Vagina (tissue), 2 donors: ENCODE measurements around the gene ACP7. TPM values are rescaled to one million over a fixed set of nuclear protein-coding genes. Genes with fewer than 3 reads are reported as not detected.
"Not testable (repeated sequence)": the region's sequence is repeated elsewhere in the genome, so short reads cannot be mapped to it uniquely, and the experiment has no call there.

ENCODE experiments used
- DNase-seq, 2 donors: peaks; one replicate each; pipeline ENCODE4 v3.0.0-alpha.2; 2017; ENCODE audit errors: extremely low spot score in 2 of 2
- H3K27ac ChIP-seq: fragments of 200-600 bp; sonication (generic); one replicate; pipeline ENCODE4 v1.5.1; 2019
- H3K27me3 ChIP-seq: fragments of 200-600 bp; sonication (generic); one replicate; pipeline ENCODE4 v1.5.1; 2019
- H3K36me3 ChIP-seq, 2 donors: fragments of 200-600 bp; sonication (generic); one replicate each; pipeline ENCODE4 v1.5.1; 2017 to 2019
- H3K4me1 ChIP-seq: fragments of 200-600 bp; sonication (generic); one replicate; pipeline ENCODE4 v1.5.1; 2019
- H3K4me3 ChIP-seq, 2 donors: fragments of 200-600 bp; sonication (generic); 1 replicate in 1 of 2; 2 replicates in 1 of 2; pipeline ENCODE4 v1.5.1; 2016 to 2019
- H3K9me3 ChIP-seq: fragments of 200-600 bp; sonication (generic); one replicate; pipeline ENCODE4 v1.5.1; 2019
- CTCF ChIP-seq, 3 experiments: fragments of 450-650 bp in 2 of 3; fragments of 200-600 bp in 1 of 3; sonication (generic) in 1 of 3; IDR thresholded peaks; one replicate each; pipeline ENCODE4 v1.5.1; 2017 to 2019; ENCODE audit warnings: antibody characterized with exemption in 3 of 3, mild to moderate bottlenecking in 2 of 3, moderate library complexity in 2 of 3
- POLR2A ChIP-seq, 2 donors: fragments of 450-650 bp; IDR thresholded peaks; one replicate each; pipeline ENCODE4 v1.6.1; 2017; ENCODE audit warnings: antibody characterized with exemption in 2 of 2, mild to moderate bottlenecking in 2 of 2, moderate library complexity in 2 of 2
- POLR2AphosphoS5 ChIP-seq, 2 donors: sonication (generic); formaldehyde crosslinking; IDR thresholded peaks; one replicate each; pipeline ENCODE4 v1.9.0; 2017; ENCODE audit warnings: antibody characterized with exemption in 2 of 2, mild to moderate bottlenecking in 2 of 2, low read depth in 1 of 2; ENCODE audit not compliant: insufficient read depth in 1 of 2
- intact Hi-C: fragments of 100-400 bp; cut with DNase I; formaldehyde crosslinking; loops from one replicate; pipeline ENCODE4 v1.15.1; 2023
- total RNA-seq: library from RNA; depleted of rRNA; stranded (reverse); fragments of >200 nt; gene quantifications from one replicate; pipeline ENCODE4 v1.2.3, GENCODE V29; 2016

The ACP7 gene
- total RNA-seq, 1 donor from 2014 or later: not detected

DNA sequence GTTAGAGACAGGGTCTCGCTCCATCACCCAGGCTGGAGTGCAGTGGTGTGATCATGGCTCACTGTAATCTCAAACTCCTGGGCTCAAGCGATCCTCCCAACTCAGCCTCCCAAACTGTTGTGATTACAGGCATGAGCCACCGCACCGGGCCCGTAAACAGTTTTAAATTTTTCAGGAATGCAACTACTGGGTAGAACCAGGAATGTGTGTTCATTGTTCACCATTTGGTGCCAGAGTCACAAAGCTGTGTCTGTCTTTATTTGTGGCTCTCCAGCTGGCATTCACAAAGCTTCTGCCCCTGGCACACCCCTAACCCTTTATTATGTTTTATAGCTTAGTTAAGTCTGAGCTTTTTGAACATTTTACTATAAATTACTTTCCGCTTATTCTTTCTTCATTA, 19.8 kb upstream of the ACP7 start:
- Histone ChIP-seq H3K27ac (no peak overlapping the region), H3K9me3 (no peaks in the 10 kb centered on the region), H3K27me3 (no peaks in the 10 kb centered on the region), H3K4me1 (no peaks in the 10 kb centered on the region), H3K4me3 (no peak overlapping the region), H3K36me3 (no peaks in the 10 kb centered on the region)
- TF ChIP-seq POLR2A (IDR thresholded peaks at IDR 0.05) (no peak), POLR2AphosphoS5 (IDR thresholded peaks at IDR 0.05; ENCODE audit: insufficient read depth in 1 of 2, low read depth in 1 of 2) (no peak), CTCF (IDR thresholded peaks at IDR 0.05) (no peak)
- intact Hi-C loops: no loop called here
- DNase-seq: no peak

- no peak for TF ChIP-seq POLR2A (IDR thresholded peaks at IDR 0.05)
- Histone ChIP-seq H3K27me3 (no peaks in the 10 kb centered on the region), H3K9me3 (no peaks in the 10 kb centered on the region), H3K4me3 (no peak overlapping the region), H3K36me3 (no peaks in the 10 kb centered on the region), H3K27ac (no peak overlapping the region), H3K4me1 (no peaks in the 10 kb centered on the region)
- intact Hi-C loops: no loop called here
- DNase-seq: no peak
Measured at GRCh38 chr19:39065928-39066327, 18.2 kb upstream of the ACP7 start.

- TF ChIP-seq POLR2AphosphoS5 (IDR thresholded peaks at IDR 0.05; ENCODE audit: insufficient read depth in 1 of 2, low read depth in 1 of 2) (no peak), POLR2A (IDR thresholded peaks at IDR 0.05) (no peak), CTCF (IDR thresholded peaks at IDR 0.05) (no peak)
- intact Hi-C loops: no loop called here
- H3K36me3 ChIP-seq: no peaks in the 10 kb centered on the region
- H3K27me3 ChIP-seq: no peaks in the 10 kb centered on the region
- H3K9me3 ChIP-seq: no peaks in the 10 kb centered on the region
- no peak overlapping the region for H3K4me3 ChIP-seq
- no peak overlapping the region for H3K27ac ChIP-seq
- DNase-seq: no peak
- H3K4me1 ChIP-seq: no peaks in the 10 kb centered on the region
Measured at GRCh38 chr19:39067104-39067503, 17.1 kb upstream of the ACP7 start.

DNA sequence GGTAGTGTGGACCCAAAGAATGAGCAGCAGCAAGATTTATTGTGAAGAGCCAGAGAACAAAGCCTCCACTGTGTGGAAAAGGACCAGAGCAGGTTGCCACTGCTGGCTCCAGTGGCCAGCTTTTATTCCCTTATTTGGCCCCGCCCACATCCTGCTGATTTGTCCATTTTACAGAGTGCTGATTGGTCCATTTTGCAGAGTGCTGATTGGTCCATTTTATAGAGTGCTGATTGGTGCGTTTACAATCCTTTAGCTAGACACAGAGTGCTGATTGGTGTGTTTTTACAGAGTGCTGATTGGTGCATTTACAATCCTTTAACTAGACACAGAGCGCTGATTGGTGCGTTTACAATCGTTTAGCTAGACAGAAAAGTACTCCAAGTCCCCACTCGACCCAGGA, 15.9 kb upstream of the ACP7 start:
- not testable (repeated sequence) for DNase-seq, H3K36me3 ChIP-seq

DNA sequence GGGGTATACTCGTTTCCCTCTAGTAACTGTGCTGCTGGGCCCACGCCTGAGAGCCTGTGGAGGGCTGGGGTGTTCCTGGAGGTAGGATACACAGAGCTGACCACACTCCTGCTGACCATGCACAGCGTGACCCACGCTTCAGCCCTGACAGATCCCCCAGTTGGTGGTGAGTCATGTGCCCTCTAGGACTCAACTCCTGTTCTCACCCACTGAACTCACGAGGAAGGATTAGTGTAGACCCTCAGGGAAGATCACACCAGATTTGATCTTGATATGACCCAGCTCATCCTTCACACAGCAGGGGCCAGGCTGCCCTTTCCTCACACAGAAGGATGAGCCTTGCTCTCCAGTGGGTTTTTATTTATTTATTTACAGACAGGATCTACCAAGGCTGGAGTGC, 13.3 kb upstream of the ACP7 start:
- no peaks in the 10 kb centered on the region for H3K9me3 ChIP-seq
- no peak overlapping the region for H3K4me3 ChIP-seq
- H3K27ac ChIP-seq: no peak overlapping the region
- no peaks in the 10 kb centered on the region for H3K36me3 ChIP-seq
- DNase-seq: no peak
- intact Hi-C loops: no loop called here
- TF ChIP-seq CTCF (IDR thresholded peaks at IDR 0.05) (no peak), POLR2A (IDR thresholded peaks at IDR 0.05) (no peak), POLR2AphosphoS5 (IDR thresholded peaks at IDR 0.05; ENCODE audit: insufficient read depth in 1 of 2, low read depth in 1 of 2) (no peak)
- H3K4me1 ChIP-seq: no peaks in the 10 kb centered on the region
- H3K27me3 ChIP-seq: no peaks in the 10 kb centered on the region

More for the DNA sequence above, 15.9 kb upstream of the ACP7 start:
- H3K9me3 ChIP-seq, H3K4me1 ChIP-seq, H3K27me3 ChIP-seq, H3K4me3 ChIP-seq, H3K27ac ChIP-seq, intact Hi-C loops: not testable (repeated sequence)

- Histone ChIP-seq H3K4me3 (no peak overlapping the region), H3K36me3 (no peaks in the 10 kb centered on the region), H3K9me3 (no peaks in the 10 kb centered on the region), H3K4me1 (no peaks in the 10 kb centered on the region), H3K27ac (no peak overlapping the region), H3K27me3 (no peaks in the 10 kb centered on the region)
- intact Hi-C loops: no loop called here
- TF ChIP-seq CTCF (IDR thresholded peaks at IDR 0.05): no peak
- no peak for TF ChIP-seq POLR2AphosphoS5 (IDR thresholded peaks at IDR 0.05; ENCODE audit: insufficient read depth in 1 of 2, low read depth in 1 of 2)
- TF ChIP-seq POLR2A (IDR thresholded peaks at IDR 0.05): no peak
- no peak for DNase-seq
Measured at GRCh38 chr19:39074205-39074692, 9.9 kb upstream of the ACP7 start.
